ENCODE data around the gene C9orf57. TPM values are rescaled to one million over a fixed set of nuclear protein-coding genes. Genes with fewer than 3 reads are reported as not detected.

C9orf57 gene
- total RNA-seq, 1 donor from 2014 or later, result not detected

GRCh38 chr9:72006501-72006900 lies 53.9 kb downstream of the C9orf57 start:
- H3K4me1 ChIP-seq, result no peaks in the 10 kb centered on the region
- no peaks in the 10 kb centered on the region for H3K27me3 ChIP-seq (ENCODE audit: low read depth)
- no peaks in the 10 kb centered on the region for H3K36me3 ChIP-seq
- no peaks in the 10 kb centered on the region for H3K9me3 ChIP-seq
- no peak overlapping the region for H3K27ac ChIP-seq
- intact Hi-C loops (cut with DNase I), result no loop called here
- DNase-seq (no peak), ATAC-seq (no peak)
- H3K4me3 ChIP-seq, result no peak overlapping the region
- TF ChIP-seq CTCF (IDR thresholded peaks at IDR 0.05), result no peak

GRCh38 chr9:72005451-72005850 lies 55.0 kb downstream of the C9orf57 start:
- no peak for ATAC-seq
- no peak overlapping the region for H3K27ac ChIP-seq
- H3K27me3 ChIP-seq (ENCODE audit: low read depth), result no peaks in the 10 kb centered on the region
- TF ChIP-seq CTCF (IDR thresholded peaks at IDR 0.05), result no peak
- no peaks in the 10 kb centered on the region for H3K36me3 ChIP-seq
- H3K4me1 ChIP-seq, result no peaks in the 10 kb centered on the region
- H3K9me3 ChIP-seq, result no peaks in the 10 kb centered on the region
- intact Hi-C loops (cut with DNase I), result no loop called here
- H3K4me3 ChIP-seq, result no peak overlapping the region
- no peak for DNase-seq

Other genes starting within 250 kb of the C9orf57 start
- 12.8 TPM for gene ABHD17B, start 149.4 kb downstream of the C9orf57 start, total RNA-seq
- 11.1 TPM for gene C9orf85, start 149.0 kb downstream of the C9orf57 start, total RNA-seq
- 0.30 TPM for gene GDA, start 88.8 kb upstream of the C9orf57 start, total RNA-seq